ENCODE data around the gene HOMER1.

HOMER1 gene

DNA sequence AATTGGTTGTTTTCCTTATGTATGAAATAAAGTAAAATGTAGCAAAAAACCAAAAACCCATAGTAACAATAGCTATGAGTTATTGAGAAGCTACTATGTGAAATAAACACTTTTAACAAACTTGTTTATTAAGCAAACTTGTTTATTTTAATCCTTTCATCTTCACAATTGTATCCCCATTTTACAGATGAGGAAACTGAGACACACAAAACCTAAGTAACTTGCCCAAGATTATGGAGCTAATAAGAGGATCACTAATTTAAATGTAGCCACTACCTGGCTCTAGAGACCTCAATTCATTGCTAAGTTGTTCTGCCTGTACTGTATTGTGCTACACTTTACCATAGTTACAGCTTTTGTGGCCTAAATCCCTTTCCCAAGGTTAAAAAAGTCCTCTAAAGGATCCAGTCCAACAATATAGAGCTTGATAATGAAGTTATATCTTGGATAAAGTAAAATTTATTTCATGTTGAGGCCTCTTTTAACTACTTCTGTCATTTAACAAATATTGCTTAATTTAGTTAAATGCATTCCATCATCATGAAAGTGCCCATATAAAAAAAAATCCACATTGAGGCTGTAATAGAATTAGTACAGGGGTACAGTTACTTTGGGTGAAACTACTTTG is 22.1 kb downstream of the HOMER1 start:
- Histone ChIP-seq H3K27me3 (ENCODE audit: insufficient read depth, low read depth) (no peaks in the 10 kb centered on the region), H3K4me2 (no peak overlapping the region), H3K79me2 (ENCODE audit: insufficient read depth, low read depth) (no peaks in the 10 kb centered on the region; the same call in 1 of the 2 replicates), H4K20me1 (ENCODE audit: insufficient read depth) (no peaks in the 10 kb centered on the region), H3K4me3 (IDR thresholded peaks at IDR 0.05; ENCODE audit: insufficient read depth, low read depth, low read length) (no peak overlapping the region), H3K27ac (no peak overlapping the region), H2AFZ (ENCODE audit: low read depth) (no peak overlapping the region), H3K9ac (no peak overlapping the region), H3K36me3 (ENCODE audit: insufficient read depth) (no peaks in the 10 kb centered on the region), H3K4me1 (ENCODE audit: low read depth, poor library complexity, severe bottlenecking) (no peaks in the 10 kb centered on the region)
- TF ChIP-seq, protein P1, sequence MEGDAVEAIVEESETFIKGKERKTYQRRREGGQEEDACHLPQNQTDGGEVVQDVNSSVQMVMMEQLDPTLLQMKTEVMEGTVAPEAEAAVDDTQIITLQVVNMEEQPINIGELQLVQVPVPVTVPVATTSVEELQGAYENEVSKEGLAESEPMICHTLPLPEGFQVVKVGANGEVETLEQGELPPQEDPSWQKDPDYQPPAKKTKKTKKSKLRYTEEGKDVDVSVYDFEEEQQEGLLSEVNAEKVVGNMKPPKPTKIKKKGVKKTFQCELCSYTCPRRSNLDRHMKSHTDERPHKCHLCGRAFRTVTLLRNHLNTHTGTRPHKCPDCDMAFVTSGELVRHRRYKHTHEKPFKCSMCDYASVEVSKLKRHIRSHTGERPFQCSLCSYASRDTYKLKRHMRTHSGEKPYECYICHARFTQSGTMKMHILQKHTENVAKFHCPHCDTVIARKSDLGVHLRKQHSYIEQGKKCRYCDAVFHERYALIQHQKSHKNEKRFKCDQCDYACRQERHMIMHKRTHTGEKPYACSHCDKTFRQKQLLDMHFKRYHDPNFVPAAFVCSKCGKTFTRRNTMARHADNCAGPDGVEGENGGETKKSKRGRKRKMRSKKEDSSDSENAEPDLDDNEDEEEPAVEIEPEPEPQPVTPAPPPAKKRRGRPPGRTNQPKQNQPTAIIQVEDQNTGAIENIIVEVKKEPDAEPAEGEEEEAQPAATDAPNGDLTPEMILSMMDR (conservative IDR thresholded peaks at IDR 0.05; ENCODE audit: low read depth, low read length), result no peak

- H3K36me3 ChIP-seq (ENCODE audit: insufficient read depth), result no peaks in the 10 kb centered on the region
- H3K9ac ChIP-seq, result no peak overlapping the region
- no peak overlapping the region for H2AFZ ChIP-seq (ENCODE audit: low read depth)
- no peak overlapping the region for H3K4me2 ChIP-seq
- no peaks in the 10 kb centered on the region for H3K79me2 ChIP-seq (ENCODE audit: insufficient read depth, low read depth)
- no peaks in the 10 kb centered on the region for H3K27me3 ChIP-seq (ENCODE audit: insufficient read depth, low read depth)
- H4K20me1 ChIP-seq (ENCODE audit: insufficient read depth), result no peaks in the 10 kb centered on the region
- TF ChIP-seq, protein P1 (conservative IDR thresholded peaks at IDR 0.05; ENCODE audit: low read depth, low read length), result no peak
- no peaks in the 10 kb centered on the region for H3K4me1 ChIP-seq (ENCODE audit: low read depth, poor library complexity, severe bottlenecking)
- no peak overlapping the region for H3K27ac ChIP-seq
- no peak overlapping the region for H3K4me3 ChIP-seq (IDR thresholded peaks at IDR 0.05; ENCODE audit: insufficient read depth, low read depth, low read length)
Measured at GRCh38 chr5:79490323-79490936, 23.5 kb downstream of the HOMER1 start.

DNA sequence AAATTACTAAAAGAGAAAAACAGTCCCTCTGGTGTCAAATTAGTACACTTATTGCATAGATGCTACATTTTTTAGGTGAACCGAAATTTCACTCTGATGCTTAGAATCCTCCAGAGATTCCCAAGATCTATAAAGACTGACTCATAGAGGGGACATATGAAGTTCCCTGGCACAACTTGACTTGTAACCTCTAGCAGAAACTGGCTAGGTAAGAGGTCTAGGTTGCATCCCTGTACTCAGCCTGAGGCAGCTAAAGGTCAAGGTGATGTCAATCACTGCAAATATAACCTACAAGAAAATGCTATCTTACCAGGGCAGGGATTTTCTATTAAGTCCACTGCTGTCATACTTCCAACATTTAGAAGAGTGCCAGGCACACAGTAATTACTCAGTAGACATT is 24.2 kb downstream of the HOMER1 start:
- no peak overlapping the region for H3K4me3 ChIP-seq (IDR thresholded peaks at IDR 0.05; ENCODE audit: insufficient read depth, low read depth, low read length)
- TF ChIP-seq, protein P1 (conservative IDR thresholded peaks at IDR 0.05; ENCODE audit: low read depth, low read length), result no peak
- no peak overlapping the region for H3K27ac ChIP-seq
- no peaks in the 10 kb centered on the region for H4K20me1 ChIP-seq (ENCODE audit: insufficient read depth)
- H3K27me3 ChIP-seq (ENCODE audit: insufficient read depth, low read depth), result no peaks in the 10 kb centered on the region
- no peaks in the 10 kb centered on the region for H3K79me2 ChIP-seq (ENCODE audit: insufficient read depth, low read depth)
- no peak overlapping the region for H2AFZ ChIP-seq (ENCODE audit: low read depth)
- H3K36me3 ChIP-seq (ENCODE audit: insufficient read depth), result no peaks in the 10 kb centered on the region
- no peaks in the 10 kb centered on the region for H3K4me1 ChIP-seq (ENCODE audit: low read depth, poor library complexity, severe bottlenecking)
- no peak overlapping the region for H3K4me2 ChIP-seq
- no peak overlapping the region for H3K9ac ChIP-seq

GRCh38 chr5:79488775-79489174 is 25.2 kb downstream of the HOMER1 start:
- Histone ChIP-seq H3K27ac (no peak overlapping the region), H3K9ac (no peak overlapping the region), H3K27me3 (ENCODE audit: insufficient read depth, low read depth) (no peaks in the 10 kb centered on the region), H4K20me1 (ENCODE audit: insufficient read depth) (no peaks in the 10 kb centered on the region), H3K4me1 (ENCODE audit: low read depth, poor library complexity, severe bottlenecking) (no peaks in the 10 kb centered on the region), H2AFZ (ENCODE audit: low read depth) (no peak overlapping the region), H3K79me2 (ENCODE audit: insufficient read depth, low read depth) (no peaks in the 10 kb centered on the region), H3K4me2 (no peak overlapping the region), H3K4me3 (IDR thresholded peaks at IDR 0.05; ENCODE audit: insufficient read depth, low read depth, low read length) (no peak overlapping the region), H3K36me3 (ENCODE audit: insufficient read depth) (no peaks in the 10 kb centered on the region)
- TF ChIP-seq, protein P1 (conservative IDR thresholded peaks at IDR 0.05; ENCODE audit: low read depth, low read length), result no peak
